PC-3 (cell line): ENCODE measurements around the gene MRC1. TPM values are rescaled to one million over a fixed set of nuclear protein-coding genes. Genes with fewer than 3 reads are reported as not detected.

ENCODE experiments used
- ATAC-seq: fragments of 200-7000 bp; cut with Tn5 transposase; 2 replicates; pipeline ENCODE4 v1.9.1; 2020; ENCODE audit warnings: mild to moderate bottlenecking, moderate library complexity
- BruUV-seq: library from RNA; stranded (reverse); fragments of 400-500 nt; replicated peaks from 2 replicates; lab custom pipeline; 2021; lab: Mats Ljungman, UMichigan
- CTCF ChIA-PET: fragments of 300-600 bp; sonication (Branson Sonifier 250); formaldehyde crosslinking; loops from one replicate; lab custom pipeline; 2022; ENCODE audit warnings: antibody characterized with exemption; lab: Charles Lee
- POLR2A ChIA-PET: fragments of 300-600 bp; sonication (Branson Sonifier 250); formaldehyde crosslinking; loops from one replicate; lab custom pipeline; 2022; ENCODE audit warnings: antibody characterized with exemption; ENCODE audit not compliant: unreplicated experiment; lab: Charles Lee
- DNase-seq: peaks from one replicate; pipeline ENCODE4 v3.0.0-alpha.2; 2015
- H2AFZ ChIP-seq: fragments of 300-600 bp; sonication (generic); 2 replicates; pipeline ENCODE4 v1.6.0; 2016; ENCODE audit warnings: antibody characterized with exemption, low read length
- H3F3A ChIP-seq: fragments of 300-600 bp; sonication (generic); one replicate; pipeline ENCODE4 v1.6.0; 2017; ENCODE audit warnings: antibody characterized with exemption, low read length, control low read depth, mild to moderate bottlenecking; ENCODE audit not compliant: unreplicated experiment
- H3K27ac ChIP-seq: fragments of 300-600 bp; sonication (generic); 2 replicates; pipeline ENCODE4 v1.5.1; 2016; ENCODE audit warnings: mild to moderate bottlenecking, low read length
- H3K27me3 ChIP-seq: fragments of 300-600 bp; sonication (generic); 2 replicates; pipeline ENCODE4 v1.6.1; 2016; ENCODE audit warnings: low read length, mixed read lengths
- H3K36me3 ChIP-seq: fragments of 300-600 bp; sonication (generic); 2 replicates; pipeline ENCODE4 v1.6.1; 2016; ENCODE audit warnings: low read depth, mixed run types, low read length, mixed read lengths
- H3K4me1 ChIP-seq: fragments of 300-600 bp; sonication (generic); 2 replicates; pipeline ENCODE4 v1.5.1; 2016; ENCODE audit warnings: low read length; ENCODE audit not compliant: insufficient read depth
- H3K4me2 ChIP-seq: fragments of 300-600 bp; sonication (generic); 2 replicates; pipeline ENCODE4 v1.6.0; 2016; ENCODE audit warnings: low read length
- H3K4me3 ChIP-seq: fragments of 300-600 bp; sonication (generic); 2 replicates; pipeline ENCODE4 v1.5.1; 2016; ENCODE audit warnings: mild to moderate bottlenecking, low read length, mixed read lengths
- H3K79me2 ChIP-seq: fragments of 300-600 bp; sonication (generic); 2 replicates; pipeline ENCODE4 v1.6.1; 2017; ENCODE audit warnings: low read length, mixed read lengths
- H3K9ac ChIP-seq: fragments of 300-600 bp; sonication (generic); 2 replicates; pipeline ENCODE4 v1.6.0; 2016; ENCODE audit warnings: mild to moderate bottlenecking, low read length
- H3K9me2 ChIP-seq: fragments of 300-600 bp; sonication (generic); replicated peaks from 2 replicates; pipeline ENCODE4 v1.6.1; 2016; ENCODE audit warnings: mixed run types, low read length, mixed read lengths
- H3K9me3 ChIP-seq: fragments of 300-600 bp; sonication (generic); 2 replicates; pipeline ENCODE4 v1.6.1; 2016; ENCODE audit warnings: low read length, mixed read lengths
- H4K20me1 ChIP-seq: fragments of 300-600 bp; sonication (generic); 2 replicates; pipeline ENCODE4 v1.6.1; 2016; ENCODE audit warnings: low read length, mixed read lengths
- CTCF ChIP-seq: fragments of 300-600 bp; sonication (generic); conservative IDR thresholded peaks from 2 replicates; pipeline ENCODE4 v1.5.1; 2017; ENCODE audit warnings: antibody characterized with exemption, low read depth, mild to moderate bottlenecking, low read length
- EZH2 ChIP-seq: fragments of 300-600 bp; sonication (generic); IDR thresholded peaks from one replicate; pipeline ENCODE4 v1.6.1; 2017; ENCODE audit warnings: antibody characterized with exemption, mild to moderate bottlenecking, low read length; ENCODE audit not compliant: unreplicated experiment
- EZH2phosphoT487 ChIP-seq: fragments of 300-600 bp; sonication (generic); IDR thresholded peaks from 2 replicates; pipeline ENCODE4 v1.6.1; 2018; ENCODE audit warnings: mild to moderate bottlenecking, antibody characterized with exemption, low read length, borderline replicate concordance
- intact Hi-C: fragments of 100-400 bp; cut with micrococcal nuclease; formaldehyde crosslinking; loops from 2 replicates; pipeline ENCODE4 v1.9.0; 2023
- total RNA-seq: library from RNA; depleted of rRNA; stranded (reverse); fragments of >200 nt; gene quantifications from 2 replicates; pipeline ENCODE4 v1.2.3, GENCODE V29; 2014

MRC1 gene
- total RNA-seq, 1 experiment from 2014 or later, result not detected

DNA sequence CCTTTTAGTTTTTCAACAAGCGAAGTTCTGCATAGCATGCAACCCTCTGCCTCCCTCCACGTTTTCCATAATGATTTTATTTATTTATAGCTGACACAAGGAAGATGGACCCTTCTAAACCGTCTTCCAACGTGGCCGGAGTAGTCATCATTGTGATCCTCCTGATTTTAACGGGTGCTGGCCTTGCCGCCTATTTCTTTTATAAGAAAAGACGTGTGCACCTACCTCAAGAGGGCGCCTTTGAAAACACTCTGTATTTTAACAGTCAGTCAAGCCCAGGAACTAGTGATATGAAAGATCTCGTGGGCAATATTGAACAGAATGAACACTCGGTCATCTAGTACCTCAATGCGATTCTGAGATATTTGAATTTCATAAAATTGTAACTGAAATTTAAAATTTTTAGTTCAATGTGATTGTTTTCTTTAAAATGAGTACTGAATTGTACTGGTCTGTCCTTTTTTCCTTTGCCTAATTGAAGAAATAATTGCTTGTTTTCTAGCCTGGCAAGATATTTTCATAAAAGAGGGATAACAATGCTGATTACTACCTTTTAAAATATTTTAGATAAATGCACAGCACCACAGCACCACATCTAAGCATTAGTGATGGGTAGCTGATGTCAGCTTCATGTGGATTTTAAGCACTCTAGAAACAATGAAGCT lies 101.1 kb downstream of the MRC1 start:
- Histone ChIP-seq H3K9me2 (no peaks in the 10 kb centered on the region), H3F3A (no peaks in the 10 kb centered on the region), H3K9ac (no peak overlapping the region), H3K4me3 (no peak overlapping the region), H4K20me1 (no peaks in the 10 kb centered on the region), H3K36me3 (no peaks in the 10 kb centered on the region), H3K9me3 (no peaks in the 10 kb centered on the region), H3K4me1 (peaks cover 6% of the 10 kb centered on the region; the same call in 1 of the 2 replicates), H3K27me3 (no peaks in the 10 kb centered on the region), H3K79me2 (no peaks in the 10 kb centered on the region), H2AFZ (no peak overlapping the region), H3K27ac (no peak overlapping the region), H3K4me2 (no peak overlapping the region)
- DNase-seq (peak; percentile 51), ATAC-seq (peak; percentile 40)
- TF ChIP-seq CTCF, result peak; percentile 63
- no peak for TF ChIP-seq EZH2
- TF ChIP-seq EZH2phosphoT487, result no peak
- no TSS peak for BruUV-seq
- CTCF ChIA-PET, result no interaction called here
- POLR2A ChIA-PET, result no interaction called here
- intact Hi-C loops, result loop anchor here (1.0 to 5.0 kb wide), 2 partner anchors 194 to 307 kb away; no protein-coding TSS in a partner anchor

GRCh38 chr10:17912754-17913153 lies 103.6 kb downstream of the MRC1 start:
- Histone ChIP-seq H3K27me3 (no peaks in the 10 kb centered on the region), H3K36me3 (no peaks in the 10 kb centered on the region), H3K4me3 (no peak overlapping the region), H3F3A (no peaks in the 10 kb centered on the region), H2AFZ (no peak overlapping the region), H3K79me2 (no peaks in the 10 kb centered on the region), H3K4me2 (no peak overlapping the region), H3K9me3 (no peaks in the 10 kb centered on the region), H3K4me1 (no peaks in the 10 kb centered on the region), H3K27ac (no peak overlapping the region), H3K9ac (no peak overlapping the region), H4K20me1 (no peaks in the 10 kb centered on the region), H3K9me2 (no peaks in the 10 kb centered on the region)
- DNase-seq (no peak), ATAC-seq (no peak)
- TF ChIP-seq EZH2 (no peak), CTCF (no peak), EZH2phosphoT487 (no peak)
- POLR2A ChIA-PET, result no interaction called here
- intact Hi-C loops, result loop anchor here (5.0 kb wide), 1 partner anchor 305 kb away; no protein-coding TSS in a partner anchor
- CTCF ChIA-PET, result no interaction called here
- no TSS peak for BruUV-seq

GRCh38 chr10:17913604-17914003 lies 104.5 kb downstream of the MRC1 start:
- Histone ChIP-seq H3K9ac (no peak overlapping the region), H2AFZ (no peak overlapping the region), H3K9me2 (no peaks in the 10 kb centered on the region), H3K27ac (no peak overlapping the region), H3K36me3 (no peaks in the 10 kb centered on the region), H3K79me2 (no peaks in the 10 kb centered on the region), H3K9me3 (no peaks in the 10 kb centered on the region), H3K27me3 (no peaks in the 10 kb centered on the region), H3F3A (no peaks in the 10 kb centered on the region), H4K20me1 (no peaks in the 10 kb centered on the region), H3K4me1 (no peaks in the 10 kb centered on the region), H3K4me2 (no peak overlapping the region), H3K4me3 (no peak overlapping the region)
- TF ChIP-seq EZH2phosphoT487 (no peak), CTCF (no peak), EZH2 (no peak)
- intact Hi-C loops, result loop anchor here (5.0 kb wide), 1 partner anchor 304 kb away; no protein-coding TSS in a partner anchor
- no TSS peak for BruUV-seq
- ATAC-seq (no peak), DNase-seq (no peak)
- ChIA-PET CTCF (no interaction called here), POLR2A (no interaction called here)
